Mammary epithelial cell (primary cell): Measurements from ENCODE around the gene RMND5B.
"Not testable (repeated sequence)": the region's sequence is repeated elsewhere in the genome, so short reads cannot be mapped to it uniquely, and the experiment has no call there.

ENCODE experiments used
- CTCF ChIP-seq, 2 donors: IDR thresholded peaks in 1 of 2; conservative IDR thresholded peaks in 1 of 2; 2 replicates each; pipeline ENCODE4 v1.5.1; 2011 to 2012; ENCODE audit warnings: inconsistent platforms in 2 of 2, low read length in 2 of 2, mild to moderate bottlenecking in 2 of 2, control low read depth in 1 of 2, low read depth in 1 of 2; ENCODE audit not compliant: insufficient read depth in 1 of 2; ENCODE audit errors: extremely low read depth in 1 of 2
- EZH2 ChIP-seq: IDR thresholded peaks from 2 replicates; pipeline ENCODE4 v1.6.1; 2012; ENCODE audit warnings: low read length, inconsistent platforms, borderline replicate concordance

- TF ChIP-seq CTCF (conservative IDR thresholded peaks at IDR 0.05 in 1 of 2, IDR thresholded peaks at IDR 0.05 in 1 of 2; ENCODE audit: extremely low read depth in 1 of 2, insufficient read depth in 1 of 2, low read depth in 1 of 2, low read length in 2 of 2); EZH2: not testable (repeated sequence)
Observed at GRCh38 chr5:178198151-178198550, 67.3 kb downstream of the RMND5B start.
